Measurements from ENCODE around the gene PCDHB10. TPM values are rescaled to one million over a fixed set of nuclear protein-coding genes. Genes with fewer than 3 reads are reported as not detected.
A peak's percentile ranks its signal among the peaks of the same experiment; 100 is the strongest.
"Not testable (repeated sequence)": the region's sequence is repeated elsewhere in the genome, so short reads cannot be mapped to it uniquely, and the experiment has no call there.

Gene PCDHB10
- total RNA-seq, 2 donors from 2014 or later = 1.3 to 1.5 TPM

DNA sequence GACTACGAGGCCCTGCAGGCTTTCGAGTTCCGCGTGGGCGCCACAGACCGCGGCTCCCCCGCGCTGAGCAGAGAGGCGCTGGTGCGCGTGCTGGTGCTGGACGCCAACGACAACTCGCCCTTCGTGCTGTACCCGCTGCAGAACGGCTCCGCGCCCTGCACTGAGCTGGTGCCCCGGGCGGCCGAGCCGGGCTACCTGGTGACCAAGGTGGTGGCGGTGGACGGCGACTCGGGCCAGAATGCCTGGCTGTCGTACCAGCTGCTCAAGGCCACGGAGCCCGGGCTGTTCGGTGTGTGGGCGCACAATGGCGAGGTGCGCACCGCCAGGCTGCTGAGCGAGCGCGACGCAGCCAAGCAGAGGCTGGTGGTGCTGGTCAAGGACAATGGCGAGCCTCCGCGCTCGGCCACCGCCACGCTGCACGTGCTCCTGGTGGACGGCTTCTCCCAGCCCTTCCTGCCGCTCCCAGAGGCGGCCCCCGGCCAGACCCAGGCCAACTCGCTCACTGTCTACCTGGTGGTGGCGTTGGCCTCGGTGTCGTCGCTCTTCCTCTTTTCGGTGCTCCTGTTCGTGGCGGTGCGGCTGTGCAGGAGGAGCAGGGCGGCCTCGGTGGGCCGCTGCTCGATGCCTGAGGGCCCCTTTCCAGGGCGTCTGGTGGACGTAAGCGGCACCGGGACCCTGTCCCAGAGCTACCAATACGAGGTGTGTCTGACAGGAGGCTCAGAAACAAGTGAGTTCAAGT, 7.9 kb upstream of the PCDHB10 start:
- ATAC-seq; intact Hi-C loops (cut with DNase I); DNase-seq: not testable (repeated sequence)

DNA sequence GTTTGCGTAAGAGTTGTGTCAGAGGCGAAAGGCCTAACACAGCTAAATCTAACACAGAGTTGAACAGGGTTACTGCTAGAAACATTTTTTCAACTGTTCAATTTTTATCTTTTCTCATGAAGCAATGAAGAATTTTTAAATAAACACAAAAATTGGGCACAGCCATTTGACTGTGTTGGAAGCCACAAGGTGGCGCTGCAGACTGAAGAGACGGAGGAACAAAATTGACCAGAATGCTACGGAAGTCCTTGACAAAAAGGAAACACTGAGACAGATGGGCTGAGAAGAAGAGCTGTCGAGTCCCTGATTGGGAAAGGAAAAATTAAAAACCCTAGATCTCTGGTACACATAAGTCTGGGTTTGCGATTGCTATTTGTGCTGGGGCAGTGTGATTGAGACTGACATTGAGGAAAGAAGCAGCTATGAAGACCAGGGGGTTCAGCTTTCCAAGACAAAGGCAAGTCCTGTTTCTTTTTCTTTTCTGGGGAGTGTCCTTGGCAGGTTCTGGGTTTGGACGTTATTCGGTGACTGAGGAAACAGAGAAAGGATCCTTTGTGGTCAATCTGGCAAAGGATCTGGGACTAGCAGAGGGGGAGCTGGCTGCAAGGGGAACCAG, 5.1 kb upstream of the PCDHB10 start, which contains the start of gene PCDHB9:
Gene PCDHB9, plus strand, starts transcription at position 265 of the 616 bp plus-strand sequence. Its CDS starts 158 bp downstream, at position 423.
- no peak for ATAC-seq
- no peak for DNase-seq
- intact Hi-C loops (cut with DNase I) = no loop called here

DNA sequence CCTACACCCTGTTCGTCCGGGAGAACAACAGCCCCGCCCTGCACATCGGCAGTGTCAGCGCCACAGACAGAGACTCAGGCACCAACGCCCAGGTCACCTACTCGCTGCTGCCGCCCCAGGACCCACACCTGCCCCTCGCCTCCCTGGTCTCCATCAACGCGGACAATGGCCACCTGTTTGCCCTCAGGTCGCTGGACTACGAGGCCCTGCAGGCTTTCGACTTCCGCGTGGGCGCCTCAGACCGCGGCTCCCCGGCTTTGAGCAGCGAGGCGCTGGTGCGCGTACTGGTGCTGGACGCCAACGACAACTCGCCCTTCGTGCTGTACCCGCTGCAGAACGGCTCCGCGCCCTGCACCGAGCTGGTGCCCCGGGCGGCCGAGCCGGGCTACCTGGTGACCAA, 3.5 kb upstream of the PCDHB10 start:
- ATAC-seq; intact Hi-C loops (cut with DNase I); DNase-seq: not testable (repeated sequence)

DNA sequence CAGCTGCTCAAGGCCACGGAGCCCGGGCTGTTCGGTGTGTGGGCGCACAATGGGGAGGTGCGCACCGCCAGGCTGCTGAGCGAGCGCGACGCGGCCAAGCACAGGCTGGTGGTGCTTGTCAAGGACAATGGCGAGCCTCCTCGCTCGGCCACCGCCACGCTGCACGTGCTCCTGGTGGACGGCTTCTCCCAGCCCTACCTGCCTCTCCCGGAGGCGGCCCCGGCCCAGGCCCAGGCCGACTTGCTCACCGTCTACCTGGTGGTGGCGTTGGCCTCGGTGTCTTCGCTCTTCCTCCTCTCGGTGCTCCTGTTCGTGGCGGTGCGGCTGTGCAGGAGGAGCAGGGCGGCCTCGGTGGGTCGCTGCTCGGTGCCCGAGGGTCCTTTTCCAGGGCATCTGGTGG, 3.0 kb upstream of the PCDHB10 start:
- DNase-seq; intact Hi-C loops (cut with DNase I); ATAC-seq: not testable (repeated sequence)

DNA sequence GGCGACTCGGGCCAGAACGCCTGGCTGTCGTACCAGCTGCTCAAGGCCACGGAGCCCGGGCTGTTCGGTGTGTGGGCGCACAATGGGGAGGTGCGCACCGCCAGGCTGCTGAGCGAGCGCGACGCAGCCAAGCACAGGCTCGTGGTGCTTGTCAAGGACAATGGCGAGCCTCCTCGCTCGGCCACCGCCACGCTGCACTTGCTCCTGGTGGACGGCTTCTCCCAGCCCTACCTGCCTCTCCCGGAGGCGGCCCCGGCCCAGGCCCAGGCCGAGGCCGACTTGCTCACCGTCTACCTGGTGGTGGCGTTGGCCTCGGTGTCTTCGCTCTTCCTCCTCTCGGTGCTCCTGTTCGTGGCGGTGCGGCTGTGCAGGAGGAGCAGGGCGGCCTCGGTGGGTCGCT, 2.2 kb downstream of the PCDHB10 start:
- DNase-seq; intact Hi-C loops (cut with DNase I); ATAC-seq: not testable (repeated sequence)

DNA sequence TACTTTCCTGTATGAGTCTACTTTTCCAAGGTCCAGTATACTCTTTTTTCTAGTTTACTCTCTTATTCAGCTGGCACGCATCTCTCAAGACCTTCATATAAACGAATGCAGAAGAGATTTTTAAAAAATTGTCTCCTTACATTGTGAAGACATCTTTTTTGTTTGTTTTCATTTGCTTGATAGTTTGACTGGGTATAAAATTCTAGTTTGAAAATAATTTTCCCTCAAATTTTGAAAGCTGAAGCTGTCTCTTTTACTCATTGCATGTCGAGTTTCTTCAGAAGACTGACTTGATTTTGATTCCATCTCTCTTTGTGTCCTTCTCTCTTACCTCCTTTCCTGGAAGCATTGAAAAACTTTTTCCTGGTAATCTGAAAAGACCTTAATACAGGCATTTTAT, 4.2 kb downstream of the PCDHB10 start:
- ATAC-seq (no peak), DNase-seq (no peak)
- intact Hi-C loops (cut with DNase I) = no loop called here

DNA sequence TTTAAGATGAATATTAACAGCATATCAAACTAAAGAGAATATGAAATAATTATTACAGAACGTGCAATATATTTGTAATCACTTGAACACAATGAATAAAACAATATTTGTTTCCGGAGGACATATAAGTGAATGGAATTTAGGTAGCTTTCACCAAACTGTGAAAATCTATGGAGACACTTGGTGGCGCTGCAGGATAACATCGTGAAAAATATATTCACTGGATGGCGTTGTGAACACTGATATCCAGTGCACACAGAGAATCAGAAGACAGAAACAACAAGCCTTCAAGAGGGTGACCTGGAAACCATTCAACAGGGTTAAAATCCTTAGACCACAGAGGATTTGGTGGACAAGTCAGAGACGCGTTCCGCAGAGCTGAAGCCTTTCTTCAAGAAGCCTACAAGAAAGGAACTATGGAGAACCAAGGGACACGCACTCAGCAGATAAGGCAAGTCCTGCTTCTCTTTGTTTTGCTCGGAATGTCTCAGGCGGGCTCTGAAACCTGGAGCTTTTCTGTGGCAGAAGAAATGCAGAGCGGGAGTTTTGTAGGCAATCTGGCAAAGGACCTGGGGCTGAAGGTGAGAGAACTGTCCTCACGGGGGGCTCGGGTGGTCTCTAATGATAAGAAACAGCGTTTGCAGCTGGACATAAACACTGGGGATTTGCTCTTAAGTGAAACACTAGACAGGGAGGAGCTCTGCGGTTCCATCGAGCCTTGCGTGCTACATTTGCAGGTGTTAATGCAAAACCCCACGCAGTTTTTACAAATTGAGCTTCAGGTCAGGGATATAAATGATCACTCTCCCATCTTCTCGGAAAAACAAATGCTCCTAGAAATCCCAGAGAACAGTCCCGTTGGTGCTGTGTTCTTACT, 7.4 kb downstream of the PCDHB10 start, which contains the start of gene PCDHB11:
Gene PCDHB11, plus strand, starts transcription at position 269 of the 877 bp plus-strand sequence. Its CDS starts 148 bp downstream, at position 417.
- intact Hi-C loops (cut with DNase I) = loop anchor here in 1 of 2 donors (10.0 kb wide), 1 partner anchor 155 kb away; the partner anchor contains the start of genes PCDHGA4, PCDHGB1 and PCDHGB2
- ATAC-seq (no peak), DNase-seq (no peak)

DNA sequence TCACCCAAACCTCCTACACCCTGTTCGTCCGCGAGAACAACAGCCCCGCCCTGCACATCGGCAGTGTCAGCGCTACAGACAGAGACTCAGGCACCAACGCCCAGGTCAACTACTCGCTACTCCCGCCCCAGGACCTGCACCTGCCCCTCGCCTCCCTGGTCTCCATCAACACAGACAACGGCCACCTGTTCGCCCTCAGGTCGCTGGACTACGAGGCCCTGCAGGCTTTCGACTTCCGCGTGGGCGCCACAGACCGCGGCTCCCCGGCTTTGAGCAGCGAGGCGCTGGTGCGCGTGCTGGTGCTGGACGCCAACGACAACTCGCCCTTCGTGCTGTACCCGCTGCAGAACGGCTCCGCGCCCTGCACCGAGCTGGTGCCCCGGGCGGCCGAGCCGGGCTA, 9.0 kb downstream of the PCDHB10 start:
- not testable (repeated sequence) for ATAC-seq, DNase-seq
- intact Hi-C loops (cut with DNase I) = loop anchor here in 1 of 2 donors (10.0 kb wide), 1 partner anchor 154 kb away; the partner anchor contains the start of genes PCDHGA4, PCDHGB1 and PCDHGB2

DNA sequence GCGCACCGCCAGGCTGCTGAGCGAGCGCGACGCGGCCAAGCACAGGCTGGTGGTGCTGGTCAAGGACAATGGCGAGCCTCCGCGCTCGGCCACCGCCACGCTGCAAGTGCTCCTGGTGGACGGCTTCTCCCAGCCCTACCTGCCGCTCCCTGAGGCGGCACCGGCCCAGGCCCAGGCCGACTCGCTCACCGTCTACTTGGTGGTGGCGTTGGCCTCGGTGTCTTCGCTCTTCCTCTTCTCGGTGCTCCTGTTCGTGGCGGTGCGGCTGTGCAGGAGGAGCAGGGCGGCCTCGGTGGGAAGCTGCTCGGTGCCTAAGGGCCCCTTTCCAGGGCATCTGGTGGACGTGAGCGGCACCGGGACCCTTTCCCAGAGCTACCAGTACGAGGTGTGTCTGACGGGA, 9.5 kb downstream of the PCDHB10 start:
- not testable (repeated sequence) for DNase-seq, ATAC-seq
- intact Hi-C loops (cut with DNase I) = loop anchor here in 1 of 2 donors (10.0 kb wide), 1 partner anchor 153 kb away; the partner anchor contains the start of genes PCDHGA4, PCDHGB1 and PCDHGB2

DNA sequence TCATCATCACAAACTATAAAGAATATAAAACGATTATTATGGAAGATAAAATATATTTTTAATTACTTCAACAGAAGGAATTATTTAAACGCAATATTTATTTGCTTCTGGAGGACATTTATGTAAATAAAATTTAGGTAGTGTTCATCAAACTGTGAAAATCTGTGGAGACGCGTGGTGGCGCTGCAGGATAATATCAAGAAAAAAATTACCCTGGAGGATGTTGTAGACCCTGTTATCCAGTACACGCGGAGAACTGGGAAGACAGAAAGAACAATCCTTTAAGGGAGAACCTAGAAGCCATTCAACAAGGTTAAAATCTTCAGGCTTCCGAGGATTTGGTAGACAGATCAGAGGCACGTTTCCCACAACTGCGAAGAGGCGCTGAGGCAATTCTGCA, 16.3 kb downstream of the PCDHB10 start, which contains the start of gene PCDHB12:
Gene PCDHB12, plus strand, starts transcription at position 242 of the 400 bp plus-strand sequence. CDS start 189 bp downstream, outside the sequence.
- intact Hi-C loops (cut with DNase I) = loop anchor here in 1 of 2 donors (10.0 kb wide), 1 partner anchor 146 kb away; the partner anchor contains the start of genes PCDHGA4, PCDHGB1 and PCDHGB2
- ATAC-seq (no peak), DNase-seq (no peak)

DNA sequence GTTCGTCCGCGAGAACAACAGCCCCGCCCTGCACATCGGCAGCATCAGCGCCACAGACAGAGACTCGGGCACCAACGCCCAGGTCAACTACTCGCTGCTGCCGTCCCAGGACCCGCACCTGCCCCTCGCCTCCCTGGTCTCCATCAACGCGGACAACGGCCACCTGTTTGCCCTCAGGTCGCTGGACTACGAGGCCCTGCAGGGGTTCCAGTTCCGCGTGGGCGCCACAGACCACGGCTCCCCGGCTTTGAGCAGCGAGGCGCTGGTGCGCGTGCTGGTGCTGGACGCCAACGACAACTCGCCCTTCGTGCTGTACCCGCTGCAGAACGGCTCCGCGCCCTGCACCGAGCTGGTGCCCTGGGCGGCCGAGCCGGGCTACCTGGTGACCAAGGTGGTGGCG, 18.1 kb downstream of the PCDHB10 start:
- intact Hi-C loops (cut with DNase I) = loop anchor here in 1 of 2 donors (10.0 kb wide), 1 partner anchor 365 kb away; no protein-coding TSS in a partner anchor
- DNase-seq = not testable (repeated sequence)

DNA sequence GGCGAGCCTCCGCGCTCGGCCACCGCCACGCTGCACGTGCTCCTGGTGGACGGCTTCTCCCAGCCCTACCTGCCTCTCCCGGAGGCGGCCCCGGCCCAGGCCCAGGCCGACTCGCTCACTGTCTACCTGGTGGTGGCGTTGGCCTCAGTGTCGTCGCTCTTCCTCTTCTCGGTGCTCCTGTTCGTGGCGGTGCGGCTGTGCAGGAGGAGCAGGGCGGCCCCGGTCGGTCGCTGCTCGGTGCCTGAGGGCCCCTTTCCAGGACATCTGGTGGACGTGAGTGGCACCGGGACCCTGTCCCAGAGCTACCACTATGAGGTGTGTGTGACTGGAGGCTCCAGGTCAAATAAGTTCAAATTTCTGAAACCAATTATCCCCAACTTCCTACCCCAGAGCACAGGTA, 18.7 kb downstream of the PCDHB10 start:
- intact Hi-C loops (cut with DNase I) = loop anchor here in 1 of 2 donors (10.0 kb wide), 1 partner anchor 364 kb away; no protein-coding TSS in a partner anchor
- not testable (repeated sequence) for DNase-seq, ATAC-seq

More for the DNA sequence above, 18.1 kb downstream of the PCDHB10 start:
- ATAC-seq = not testable (repeated sequence)

DNA sequence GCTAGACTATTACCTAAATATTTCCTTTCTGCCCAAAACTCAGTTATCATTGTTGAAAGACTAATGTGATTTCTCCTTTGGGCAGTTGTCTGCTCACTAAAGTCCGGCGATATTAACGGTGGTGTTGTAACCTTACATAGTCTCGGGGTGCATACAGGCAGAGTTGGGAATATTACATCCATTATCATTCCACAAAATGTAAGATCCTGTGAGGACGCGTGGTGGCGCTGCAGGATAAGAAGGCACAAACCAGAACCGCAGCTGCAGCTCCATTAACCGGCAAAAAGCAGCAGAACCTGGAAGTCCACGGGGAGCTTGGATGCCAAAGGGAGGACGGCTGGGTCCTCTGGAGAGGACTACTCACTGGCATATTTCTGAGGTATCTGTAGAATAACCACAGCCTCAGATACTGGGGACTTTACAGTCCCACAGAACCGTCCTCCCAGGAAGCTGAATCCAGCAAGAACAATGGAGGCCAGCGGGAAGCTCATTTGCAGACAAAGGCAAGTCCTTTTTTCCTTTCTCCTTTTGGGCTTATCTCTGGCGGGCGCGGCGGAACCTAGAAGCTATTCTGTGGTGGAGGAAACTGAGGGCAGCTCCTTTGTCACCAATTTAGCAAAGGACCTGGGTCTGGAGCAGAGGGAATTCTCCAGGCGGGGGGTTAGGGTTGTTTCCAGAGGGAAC, 21.6 kb downstream of the PCDHB10 start, which contains the start of gene PCDHB13:
Gene PCDHB13, plus strand, starts transcription at position 264 of the 684 bp plus-strand sequence. Its CDS starts 205 bp downstream, at position 469.
- peak; percentile 73 for DNase-seq
- peak; percentile 75 to 79 for ATAC-seq

DNA sequence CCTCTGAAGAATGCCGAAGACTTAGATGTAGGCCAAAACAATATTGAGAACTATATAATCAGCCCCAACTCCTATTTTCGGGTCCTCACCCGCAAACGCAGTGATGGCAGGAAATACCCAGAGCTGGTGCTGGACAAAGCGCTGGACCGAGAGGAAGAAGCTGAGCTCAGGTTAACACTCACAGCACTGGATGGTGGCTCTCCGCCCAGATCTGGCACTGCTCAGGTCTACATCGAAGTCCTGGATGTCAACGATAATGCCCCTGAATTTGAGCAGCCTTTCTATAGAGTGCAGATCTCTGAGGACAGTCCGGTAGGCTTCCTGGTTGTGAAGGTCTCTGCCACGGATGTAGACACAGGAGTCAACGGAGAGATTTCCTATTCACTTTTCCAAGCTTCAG, 22.4 kb downstream of the PCDHB10 start:
- not testable (repeated sequence) for DNase-seq, ATAC-seq
- intact Hi-C loops (cut with DNase I) = loop anchor here in 1 of 2 donors (10.0 kb wide), 1 partner anchor 360 kb away; no protein-coding TSS in a partner anchor

More for the DNA sequence above, 21.6 kb downstream of the PCDHB10 start, which contains the start of gene PCDHB13:
- intact Hi-C loops (cut with DNase I) = loop anchor here in 1 of 2 donors (10.0 kb wide), 1 partner anchor 361 kb away; no protein-coding TSS in a partner anchor

DNA sequence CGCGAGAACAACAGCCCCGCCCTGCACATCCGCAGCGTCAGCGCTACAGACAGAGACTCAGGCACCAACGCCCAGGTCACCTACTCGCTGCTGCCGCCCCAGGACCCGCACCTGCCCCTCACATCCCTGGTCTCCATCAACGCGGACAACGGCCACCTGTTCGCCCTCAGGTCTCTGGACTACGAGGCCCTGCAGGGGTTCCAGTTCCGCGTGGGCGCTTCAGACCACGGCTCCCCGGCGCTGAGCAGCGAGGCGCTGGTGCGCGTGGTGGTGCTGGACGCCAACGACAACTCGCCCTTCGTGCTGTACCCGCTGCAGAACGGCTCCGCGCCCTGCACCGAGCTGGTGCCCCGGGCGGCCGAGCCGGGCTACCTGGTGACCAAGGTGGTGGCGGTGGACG, 23.4 kb downstream of the PCDHB10 start:
- intact Hi-C loops (cut with DNase I) = loop anchor here in 1 of 2 donors (10.0 kb wide), 1 partner anchor 359 kb away; no protein-coding TSS in a partner anchor
- DNase-seq, ATAC-seq: not testable (repeated sequence)

DNA sequence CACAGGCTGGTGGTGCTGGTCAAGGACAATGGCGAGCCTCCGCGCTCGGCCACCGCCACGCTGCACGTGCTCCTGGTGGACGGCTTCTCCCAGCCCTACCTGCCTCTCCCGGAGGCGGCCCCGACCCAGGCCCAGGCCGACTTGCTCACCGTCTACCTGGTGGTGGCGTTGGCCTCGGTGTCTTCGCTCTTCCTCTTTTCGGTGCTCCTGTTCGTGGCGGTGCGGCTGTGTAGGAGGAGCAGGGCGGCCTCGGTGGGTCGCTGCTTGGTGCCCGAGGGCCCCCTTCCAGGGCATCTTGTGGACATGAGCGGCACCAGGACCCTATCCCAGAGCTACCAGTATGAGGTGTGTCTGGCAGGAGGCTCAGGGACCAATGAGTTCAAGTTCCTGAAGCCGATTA, 23.9 kb downstream of the PCDHB10 start:
- ATAC-seq, DNase-seq: not testable (repeated sequence)
- intact Hi-C loops (cut with DNase I) = loop anchor here in 1 of 2 donors (10.0 kb wide), 1 partner anchor 359 kb away; no protein-coding TSS in a partner anchor
